ENCODE results near the gene FYB1. TPM values are rescaled to one million over a fixed set of nuclear protein-coding genes. Genes with fewer than 3 reads are reported as not detected.

FYB1 gene
- total RNA-seq, 3 donors from 2014 or later (not counting 1 experiment from before 2014, with no cell fraction given): 277 to 340 (median 295) TPM

- no peak overlapping the region for H3K27ac ChIP-seq (ENCODE audit: low read length)
- H3K27me3 ChIP-seq (ENCODE audit: control insufficient read depth, insufficient read depth, low read length): no peaks in the 10 kb centered on the region
- intact Hi-C loops (cut with micrococcal nuclease): no loop called here
- H3K27ac Mint-ChIP-seq: peak overlapping the region; percentile 12 to 29
- H3K36me3 ChIP-seq (ENCODE audit: control insufficient read depth, insufficient read depth, low read length): peaks cover 93% of the 10 kb centered on the region
- no peaks in the 10 kb centered on the region for H3K9me3 ChIP-seq (ENCODE audit: control insufficient read depth, insufficient read depth, low read length)
- 89% methylated on average over 2 of the region's 2 CpGs for WGBS (ENCODE audit: insufficient coverage)
- H3K36me3 Mint-ChIP-seq: peaks cover 35% of the 10 kb centered on the region
- TF ChIP-seq, protein P1, sequence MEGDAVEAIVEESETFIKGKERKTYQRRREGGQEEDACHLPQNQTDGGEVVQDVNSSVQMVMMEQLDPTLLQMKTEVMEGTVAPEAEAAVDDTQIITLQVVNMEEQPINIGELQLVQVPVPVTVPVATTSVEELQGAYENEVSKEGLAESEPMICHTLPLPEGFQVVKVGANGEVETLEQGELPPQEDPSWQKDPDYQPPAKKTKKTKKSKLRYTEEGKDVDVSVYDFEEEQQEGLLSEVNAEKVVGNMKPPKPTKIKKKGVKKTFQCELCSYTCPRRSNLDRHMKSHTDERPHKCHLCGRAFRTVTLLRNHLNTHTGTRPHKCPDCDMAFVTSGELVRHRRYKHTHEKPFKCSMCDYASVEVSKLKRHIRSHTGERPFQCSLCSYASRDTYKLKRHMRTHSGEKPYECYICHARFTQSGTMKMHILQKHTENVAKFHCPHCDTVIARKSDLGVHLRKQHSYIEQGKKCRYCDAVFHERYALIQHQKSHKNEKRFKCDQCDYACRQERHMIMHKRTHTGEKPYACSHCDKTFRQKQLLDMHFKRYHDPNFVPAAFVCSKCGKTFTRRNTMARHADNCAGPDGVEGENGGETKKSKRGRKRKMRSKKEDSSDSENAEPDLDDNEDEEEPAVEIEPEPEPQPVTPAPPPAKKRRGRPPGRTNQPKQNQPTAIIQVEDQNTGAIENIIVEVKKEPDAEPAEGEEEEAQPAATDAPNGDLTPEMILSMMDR (IDR thresholded peaks at IDR 0.05): no peak
- peaks cover 9 to 10% of the 10 kb centered on the region in 2 donors for H3K4me1 Mint-ChIP-seq
- ATAC-seq: no peak
- no peaks in the 10 kb centered on the region for H3K27me3 Mint-ChIP-seq (ENCODE audit: low read depth in 2 of 2)
- no peak overlapping the region for H3K4me3 Mint-ChIP-seq
- no peaks in the 10 kb centered on the region for H3K4me1 ChIP-seq (ENCODE audit: control insufficient read depth, insufficient read depth, low read length)
- DNase-seq: no peak
- H3K4me3 ChIP-seq (ENCODE audit: low read length): no peak overlapping the region
- no peaks in the 10 kb centered on the region for H3K9me3 Mint-ChIP-seq
Observed at GRCh38 chr5:39117401-39117800, 102.0 kb downstream of the FYB1 start.

DNA sequence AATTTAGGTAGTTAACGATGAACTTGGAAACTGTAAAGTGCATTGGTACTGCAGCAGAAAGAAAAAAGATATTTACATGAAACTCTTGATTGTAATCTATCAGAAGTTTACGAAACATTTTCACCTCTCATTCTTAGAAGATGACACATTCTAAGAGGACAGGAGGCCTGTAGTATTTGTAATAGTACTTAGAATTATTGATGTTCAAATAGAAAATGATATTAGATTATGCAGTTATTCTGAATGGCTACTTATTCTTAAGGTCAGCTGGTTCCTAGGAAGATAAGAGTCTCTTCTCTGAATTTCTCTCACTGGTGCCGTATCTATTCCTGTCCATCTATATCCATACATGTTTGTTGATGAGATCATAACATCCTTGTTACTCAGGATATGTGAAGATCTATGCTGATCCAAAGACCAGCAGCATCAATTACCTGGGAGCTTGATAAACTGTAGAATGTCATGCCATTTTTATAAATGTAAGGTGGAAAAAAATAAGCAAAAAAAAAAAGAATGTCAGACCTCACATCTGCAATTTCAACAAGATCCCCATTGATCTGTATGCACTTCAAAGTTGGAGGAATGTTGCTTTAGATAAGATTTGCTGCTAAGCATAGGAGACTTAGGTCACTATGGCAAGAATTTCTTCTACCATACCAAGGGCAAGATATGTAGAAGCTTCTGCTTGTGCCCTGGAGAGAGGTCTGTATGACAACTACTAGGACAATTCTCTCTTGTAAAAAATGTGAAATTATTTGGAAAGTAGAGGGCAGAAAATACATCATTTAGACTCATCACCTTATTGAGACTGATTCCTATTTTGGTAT, 102.8 kb downstream of the FYB1 start:
- peaks cover 9 to 10% of the 10 kb centered on the region in 2 donors for H3K4me1 Mint-ChIP-seq
- Histone ChIP-seq H3K4me1 (ENCODE audit: control insufficient read depth, insufficient read depth, low read length) (no peaks in the 10 kb centered on the region), H3K27ac (ENCODE audit: low read length) (no peak overlapping the region), H3K27me3 (ENCODE audit: control insufficient read depth, insufficient read depth, low read length) (no peaks in the 10 kb centered on the region), H3K9me3 (ENCODE audit: control insufficient read depth, insufficient read depth, low read length) (no peaks in the 10 kb centered on the region), H3K36me3 (ENCODE audit: control insufficient read depth, insufficient read depth, low read length) (peaks cover 93% of the 10 kb centered on the region), H3K4me3 (ENCODE audit: low read length) (no peak overlapping the region)
- ATAC-seq (peak in 1 of 3 donors; percentile 41), DNase-seq (no peak)
- WGBS (ENCODE audit: insufficient coverage): 71% methylated on average over 1 of the region's 3 CpGs
- no peaks in the 10 kb centered on the region for H3K27me3 Mint-ChIP-seq (ENCODE audit: low read depth in 2 of 2)
- no peak overlapping the region for H3K4me3 Mint-ChIP-seq
- intact Hi-C loops (cut with micrococcal nuclease): no loop called here
- H3K9me3 Mint-ChIP-seq: no peaks in the 10 kb centered on the region
- H3K36me3 Mint-ChIP-seq: peaks cover 30% of the 10 kb centered on the region
- peak overlapping the region; percentile 29 to 66 for H3K27ac Mint-ChIP-seq
- TF ChIP-seq, protein P1 (IDR thresholded peaks at IDR 0.05): no peak

GRCh38 chr5:39115644-39116343, 103.6 kb downstream of the FYB1 start:
- Histone ChIP-seq H3K27me3 (ENCODE audit: control insufficient read depth, insufficient read depth, low read length) (no peaks in the 10 kb centered on the region), H3K4me3 (ENCODE audit: low read length) (no peak overlapping the region), H3K36me3 (ENCODE audit: control insufficient read depth, insufficient read depth, low read length) (peaks cover 90% of the 10 kb centered on the region), H3K9me3 (ENCODE audit: control insufficient read depth, insufficient read depth, low read length) (no peaks in the 10 kb centered on the region), H3K4me1 (ENCODE audit: control insufficient read depth, insufficient read depth, low read length) (no peaks in the 10 kb centered on the region), H3K27ac (ENCODE audit: low read length) (no peak overlapping the region)
- Mint-ChIP-seq H3K4me3 (no peak overlapping the region), H3K27me3 (ENCODE audit: low read depth in 2 of 2) (no peaks in the 10 kb centered on the region), H3K36me3 (peaks cover 25% of the 10 kb centered on the region), H3K27ac (peak overlapping the region; percentile 29 to 66), H3K4me1 (peaks cover 9 to 10% of the 10 kb centered on the region in 2 donors), H3K9me3 (no peaks in the 10 kb centered on the region)
- TF ChIP-seq, protein P1 (IDR thresholded peaks at IDR 0.05): no peak
- intact Hi-C loops (cut with micrococcal nuclease): no loop called here
- ATAC-seq (no peak), DNase-seq (no peak)
- 90% methylated on average over 5 of the region's 5 CpGs for WGBS (ENCODE audit: insufficient coverage)

All from natural killer cell (primary cell).